Motor neuron (in vitro differentiated cells): ENCODE data around the gene TMTC1. TPM values are rescaled to one million over a fixed set of nuclear protein-coding genes. Genes with fewer than 3 reads are reported as not detected.

Source experiments
- ATAC-seq, 8 experiments: fragments of 200-7000 bp; cut with Tn5 transposase; replicated peaks in 6 of 8; 2 replicates each; pipeline ENCODE4 v1.8.0; 2021; ENCODE audit warnings: mild to moderate bottlenecking in 8 of 8, moderate library complexity in 8 of 8
- H3K27ac ChIP-seq, 2 donors: fragments of 250-450 bp; sonication (Bioruptor Pico); 2 replicates each; pipeline ENCODE4 v1.9.0; 2021; ENCODE audit warnings: antibody characterized with exemption in 2 of 2, mild to moderate bottlenecking in 2 of 2, moderate library complexity in 1 of 2
- H3K4me1 ChIP-seq, 2 donors: fragments of 250-450 bp; sonication (Bioruptor Pico); replicated peaks in 1 of 2; 2 replicates each; pipeline ENCODE4 v1.6.1; 2021; ENCODE audit warnings: antibody characterized with exemption in 2 of 2, mild to moderate bottlenecking in 2 of 2, moderate library complexity in 1 of 2
- H3K4me3 ChIP-seq, 5 donors: fragments of 250-450 bp; sonication (Bioruptor Pico); 2 replicates each; pipeline ENCODE4 v1.9.0; 2021; ENCODE audit warnings: antibody characterized with exemption in 5 of 5, mild to moderate bottlenecking in 5 of 5, moderate library complexity in 4 of 5
- WGBS, 10 experiments: fragments of 450-650 bp; shearing (Covaris generic); methylation state at CpG; one replicate each; pipeline ENCODE4 v1.0.0; 2022; 5-methylcytosine and 5-hydroxymethylcytosine counted together
- in situ Hi-C, 9 experiments: fragments of 400-800 bp; cut with MboI; loops; one replicate each; pipeline ENCODE4 v1.15.0; 2021; ENCODE audit warnings: low sequenced_read_pairs in 9 of 9, low pct_unique_long_range_greater_than_20kb in 2 of 9; ENCODE audit not compliant: unreplicated experiment in 9 of 9
- total RNA-seq, 8 experiments: library from RNA; unstranded; fragments of 300-600 nt; gene quantifications; 2 replicates each; pipeline versions ENCODE4 v1.2.3 to v1.2.4, GENCODE V29; 2022

TMTC1 gene
- total RNA-seq, 8 experiments from 2014 or later = 5.8 to 98.0 (median 10.4) TPM

- 45 to 100% (median 86%) methylated on average over 1 to 3 of the region's 4 CpGs; no CpG with 5 or more reads in 4 of the 10 experiments for WGBS, 10 experiments
- ATAC-seq = peak in 2 of 8 experiments; percentile 36 to 53
- Histone ChIP-seq H3K4me3 (no peak overlapping the region), H3K4me1 (no peaks in the 10 kb centered on the region), H3K27ac (no peak overlapping the region)
- in situ Hi-C loops = no loop called here
Observed at GRCh38 chr12:29769162-29769858, 14.4 kb downstream of the TMTC1 start.

- in situ Hi-C loops = no loop called here
- WGBS, 10 experiments = 0 to 88% (median 41%) methylated on average over 1 to 2 of the region's 2 CpGs; no CpG with 5 or more reads in 5 of the 10 experiments
- H3K4me3 ChIP-seq = no peak overlapping the region
- no peaks in the 10 kb centered on the region for H3K4me1 ChIP-seq
- H3K27ac ChIP-seq = no peak overlapping the region
- no peak for ATAC-seq
Observed at GRCh38 chr12:29768372-29768771, 15.4 kb downstream of the TMTC1 start.

- Histone ChIP-seq H3K4me3 (no peak overlapping the region), H3K4me1 (peaks cover 0 to 3% of the 10 kb centered on the region in 2 donors), H3K27ac (no peak overlapping the region)
- ATAC-seq = peak in 1 of 8 experiments; percentile 72
- in situ Hi-C loops = no loop called here
Observed at GRCh38 chr12:29763301-29763683, 20.4 kb downstream of the TMTC1 start.

- in situ Hi-C loops = no loop called here
- H3K27ac ChIP-seq = no peak overlapping the region
Observed at GRCh38 chr12:29762637-29763300, 21.0 kb downstream of the TMTC1 start.

GRCh38 chr12:29759950-29760349 is 23.8 kb downstream of the TMTC1 start:
- no peak overlapping the region for H3K4me3 ChIP-seq
- peaks cover 0 to 3% of the 10 kb centered on the region in 2 donors for H3K4me1 ChIP-seq
- in situ Hi-C loops = no loop called here
- peak in 1 of 8 experiments; percentile 36 for ATAC-seq
- 37 to 93% (median 60%) methylated on average over 2 of the region's 2 CpGs; no CpG with 5 or more reads in 3 of the 10 experiments for WGBS, 10 experiments
- H3K27ac ChIP-seq = no peak overlapping the region

More at GRCh38 chr12:29762637-29763300, 21.0 kb downstream of the TMTC1 start:
- H3K4me3 ChIP-seq = no peak overlapping the region
- ATAC-seq = peak in 5 of 8 experiments; percentile 10 to 74 (median 40)
- 13 to 87% (median 74%) methylated on average over 1 to 6 of the region's 7 CpGs; no CpG with 5 or more reads in 2 of the 10 experiments for WGBS, 10 experiments
- peaks cover 0 to 3% of the 10 kb centered on the region in 2 donors for H3K4me1 ChIP-seq

GRCh38 chr12:29756741-29757390 is 26.9 kb downstream of the TMTC1 start:
- no peak overlapping the region for H3K4me3 ChIP-seq
- in situ Hi-C loops = no loop called here
- ATAC-seq = no peak
- no peaks in the 10 kb centered on the region for H3K4me1 ChIP-seq
- H3K27ac ChIP-seq = no peak overlapping the region

- Histone ChIP-seq H3K4me1 (no peaks in the 10 kb centered on the region), H3K4me3 (no peak overlapping the region), H3K27ac (no peak overlapping the region)
- no peak for ATAC-seq
- in situ Hi-C loops = no loop called here
- 40 to 100% (median 94%) methylated on average over 1 to 8 of the region's 8 CpGs; no CpG with 5 or more reads in 1 of the 10 experiments for WGBS, 10 experiments
Observed at GRCh38 chr12:29754235-29755189, 29.2 kb downstream of the TMTC1 start.

- WGBS, 10 experiments = 17 to 100% (median 91%) methylated on average over 1 to 3 of the region's 3 CpGs; no CpG with 5 or more reads in 2 of the 10 experiments
- no peak overlapping the region for H3K27ac ChIP-seq
- no peak overlapping the region for H3K4me3 ChIP-seq
- in situ Hi-C loops = no loop called here
- peak in 1 of 8 experiments; percentile 35 for ATAC-seq
- no peaks in the 10 kb centered on the region for H3K4me1 ChIP-seq
Observed at GRCh38 chr12:29752121-29752520, 31.6 kb downstream of the TMTC1 start.

GRCh38 chr12:29751676-29752075 is 32.1 kb downstream of the TMTC1 start:
- no peak for ATAC-seq
- H3K4me1 ChIP-seq = no peaks in the 10 kb centered on the region
- H3K4me3 ChIP-seq = no peak overlapping the region
- WGBS, 10 experiments = 20 to 85% (median 70%) methylated on average over 1 to 4 of the region's 6 CpGs; no CpG with 5 or more reads in 6 of the 10 experiments
- H3K27ac ChIP-seq = no peak overlapping the region
- in situ Hi-C loops = no loop called here

- Histone ChIP-seq H3K27ac (no peak overlapping the region), H3K4me1 (no peaks in the 10 kb centered on the region), H3K4me3 (no peak overlapping the region)
- in situ Hi-C loops = no loop called here
- ATAC-seq = no peak
Observed at GRCh38 chr12:29750928-29751220, 32.9 kb downstream of the TMTC1 start.

- in situ Hi-C loops = no loop called here
- Histone ChIP-seq H3K4me3 (no peak overlapping the region), H3K27ac (no peak overlapping the region), H3K4me1 (no peaks in the 10 kb centered on the region)
- 27 to 86% (median 50%) methylated on average over 1 of the region's 1 CpG; no CpG with 5 or more reads in 5 of the 10 experiments for WGBS, 10 experiments
- ATAC-seq = no peak
Observed at GRCh38 chr12:29750131-29750927, 33.4 kb downstream of the TMTC1 start.

GRCh38 chr12:29744365-29744764 is 39.4 kb downstream of the TMTC1 start:
- Histone ChIP-seq H3K4me3 (no peak overlapping the region), H3K4me1 (no peaks in the 10 kb centered on the region), H3K27ac (no peak overlapping the region)
- in situ Hi-C loops = no loop called here
- no peak for ATAC-seq
- 0% methylated on average over 1 of the region's 1 CpG; no CpG with 5 or more reads in 9 of the 10 experiments for WGBS, 10 experiments
